ENCODE results near the gene ATP8A2.
"Not testable (repeated sequence)": the region's sequence is repeated elsewhere in the genome, so short reads cannot be mapped to it uniquely, and the experiment has no call there.

ATP8A2 gene
- 3.8 reads per million, percentile 14 among the genes with 10 or more reads in this experiment for total RNA-seq

DNA sequence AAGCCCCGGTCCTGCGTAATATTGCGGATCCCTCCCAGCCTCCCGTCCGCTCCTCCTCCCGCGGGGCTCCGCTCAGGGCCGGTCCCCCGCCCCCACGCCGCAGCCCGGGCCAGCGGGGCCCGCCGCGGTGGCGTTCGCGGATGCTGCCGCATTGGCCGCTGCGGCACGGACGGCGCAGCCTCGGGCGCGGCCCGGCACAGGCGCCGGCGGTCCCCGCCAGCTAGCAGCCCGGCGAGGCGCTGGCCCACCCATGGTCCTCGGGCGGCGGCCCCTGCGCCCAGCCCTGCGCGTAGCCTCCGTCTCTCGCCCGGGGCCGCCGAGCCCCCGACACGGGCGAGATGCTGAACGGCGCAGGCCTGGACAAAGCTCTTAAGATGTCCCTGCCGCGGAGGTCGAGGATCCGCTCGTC lies at the start of gene ATP8A2:
Gene ATP8A2 (plus strand): TSS at position 100 of the 409 bp plus-strand sequence. CDS start 239 bp downstream, at position 339.
- DNase-seq: no peak

DNA sequence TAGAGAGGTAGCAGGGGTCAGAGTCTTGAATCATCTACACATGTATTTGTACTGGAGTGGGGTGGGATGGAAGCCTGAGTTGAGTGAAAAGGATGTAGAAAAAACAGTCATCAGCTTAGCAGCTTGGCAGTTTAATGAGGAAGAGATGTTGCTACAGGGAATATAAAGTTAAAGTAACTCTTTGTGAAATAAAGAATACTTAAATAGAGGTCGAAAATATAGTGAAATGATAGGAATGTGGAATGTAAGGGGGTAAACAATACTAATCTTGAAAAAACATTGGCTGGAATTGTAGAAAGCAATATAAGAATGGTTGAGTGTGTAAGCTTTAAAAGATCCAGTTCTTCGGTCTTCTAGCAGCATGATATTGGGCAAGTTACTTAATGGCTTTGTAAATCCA lies 47.7 kb upstream of the ATP8A2 start:
- DNase-seq: no peak

DNA sequence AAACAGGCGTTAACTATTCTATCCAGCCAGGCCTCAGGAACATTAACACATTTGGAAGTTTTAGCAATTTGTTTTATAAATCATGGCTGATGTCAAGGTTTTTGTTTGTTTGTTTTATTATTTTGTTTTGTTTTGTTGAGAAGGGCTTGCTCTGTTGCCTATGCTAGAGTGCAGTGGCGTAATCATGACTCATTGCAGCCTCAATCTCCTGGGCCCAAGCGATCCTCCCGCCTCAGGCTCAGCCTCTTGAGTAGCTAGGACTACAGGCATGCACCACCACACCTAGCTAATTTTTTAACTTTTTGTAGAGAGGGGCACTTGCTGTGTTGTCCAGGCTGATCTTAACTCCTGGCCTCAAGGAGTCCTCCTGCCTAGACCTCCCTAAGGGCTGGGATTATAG lies 42.1 kb upstream of the ATP8A2 start:
- DNase-seq: no peak

DNA sequence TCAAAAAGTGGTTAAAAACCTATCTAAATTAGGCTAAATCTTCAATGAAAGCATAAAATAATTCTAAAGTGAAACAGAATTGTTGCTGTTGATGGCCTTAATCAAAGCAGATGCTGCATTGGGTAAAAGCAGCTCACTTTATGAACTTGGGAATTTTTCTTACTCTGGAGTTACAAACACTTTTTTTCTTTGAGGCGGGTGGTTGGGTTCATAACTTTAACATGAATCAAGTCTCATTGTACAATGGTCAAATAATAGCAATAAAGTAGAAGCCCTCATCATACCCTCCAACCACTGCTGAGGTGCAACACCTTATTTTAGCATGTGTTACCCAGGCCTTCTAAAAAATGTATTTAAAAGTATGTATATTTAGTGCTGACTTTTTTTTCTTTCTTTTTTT lies 41.2 kb upstream of the ATP8A2 start:
- DNase-seq: no peak

DNA sequence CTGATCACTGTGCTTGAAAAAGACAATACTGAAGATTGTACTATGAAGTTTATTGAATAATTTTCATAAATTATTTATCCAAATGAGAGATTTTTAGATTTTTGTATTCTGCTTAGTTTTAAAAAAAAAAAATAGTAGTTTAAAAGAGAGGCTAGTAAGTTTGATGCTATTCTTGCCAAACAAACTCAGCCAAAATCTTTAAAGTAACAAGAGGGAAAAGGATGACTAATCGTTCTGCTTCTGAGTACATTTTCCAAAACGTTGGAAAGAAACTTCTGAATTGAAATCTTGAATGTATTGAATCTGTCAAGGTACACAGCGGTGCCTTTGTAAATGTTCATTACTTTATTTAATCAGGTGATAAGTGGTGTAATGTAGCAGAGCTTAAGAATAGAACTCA lies 35.9 kb upstream of the ATP8A2 start:
- no peak for DNase-seq

DNA sequence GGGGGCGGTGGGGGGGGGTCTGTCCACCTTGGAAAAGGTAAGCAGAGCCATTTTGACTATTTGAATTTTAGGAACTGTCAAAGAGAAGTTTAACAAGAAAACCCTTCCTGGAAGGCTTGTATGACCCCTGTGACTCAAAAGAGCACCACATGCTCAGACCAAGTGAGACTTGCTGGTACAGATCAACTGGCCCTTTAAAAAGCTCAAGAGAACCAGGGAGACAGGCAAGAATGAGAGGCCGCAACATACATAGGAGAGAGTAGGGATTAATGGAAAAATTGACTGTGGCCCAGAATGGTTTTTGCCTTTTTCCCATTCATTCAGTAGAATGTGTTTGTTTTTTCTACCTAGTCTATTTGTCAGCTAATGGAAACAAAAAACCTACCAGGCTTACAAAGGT lies 26.2 kb upstream of the ATP8A2 start:
- DNase-seq: no peak

DNA sequence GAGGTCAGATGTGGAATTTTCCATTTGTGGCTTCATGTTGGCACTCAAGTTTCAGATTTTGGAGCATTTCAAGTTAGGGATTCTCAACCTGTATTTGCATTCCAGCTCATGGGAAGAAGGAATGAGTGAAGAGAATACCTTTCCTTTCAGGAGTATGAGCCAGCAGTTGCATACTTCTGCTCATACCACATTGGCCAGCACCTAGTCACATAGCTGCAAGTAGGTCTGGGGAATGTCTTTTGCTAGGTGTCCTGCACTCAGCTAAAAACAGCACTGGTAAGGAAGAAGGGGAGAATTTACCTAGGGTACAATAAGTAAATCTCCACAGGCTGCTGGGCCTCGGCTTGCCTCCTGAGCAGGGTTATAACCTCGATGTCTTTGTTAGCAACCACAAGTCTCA lies 24.6 kb upstream of the ATP8A2 start:
- no peak for DNase-seq

DNA sequence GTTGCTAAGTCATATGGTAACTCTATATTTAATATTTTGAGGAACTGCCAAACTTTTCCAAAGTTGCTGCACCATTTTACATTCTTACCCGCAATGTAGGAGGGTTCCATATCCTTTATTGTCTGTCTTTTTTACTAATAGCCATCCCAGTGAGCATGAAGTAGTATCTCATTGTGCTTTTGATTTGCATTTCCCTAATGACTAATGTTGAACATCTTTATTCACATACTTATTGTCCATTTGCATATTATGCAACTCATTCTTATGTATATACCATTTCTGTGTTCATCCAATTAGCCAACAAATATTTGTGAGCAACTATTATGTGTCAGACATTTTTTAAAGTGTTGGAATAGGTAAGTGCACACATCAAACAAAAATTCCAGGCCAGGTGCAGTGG lies 20.4 kb upstream of the ATP8A2 start:
- no peak for DNase-seq

DNA sequence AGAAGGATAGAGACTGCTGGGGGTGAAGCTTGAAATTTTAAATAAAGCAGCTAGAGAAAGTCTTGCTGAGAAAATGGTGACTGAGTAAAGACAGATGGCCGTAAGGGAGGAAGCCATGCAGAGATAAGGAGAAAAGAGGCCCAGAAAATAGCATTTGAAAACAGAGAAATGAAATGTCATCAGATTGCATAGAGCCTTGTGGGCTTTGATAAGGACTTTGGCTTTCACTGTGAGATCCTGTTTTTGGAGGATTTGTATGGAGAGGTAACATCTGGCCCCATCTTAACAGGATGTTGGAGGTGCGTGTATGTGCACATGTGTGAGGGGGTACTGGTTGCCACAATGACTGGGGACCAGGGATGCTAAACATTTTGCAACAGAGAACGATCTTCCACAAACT lies 19.5 kb upstream of the ATP8A2 start:
- DNase-seq: no peak

DNA sequence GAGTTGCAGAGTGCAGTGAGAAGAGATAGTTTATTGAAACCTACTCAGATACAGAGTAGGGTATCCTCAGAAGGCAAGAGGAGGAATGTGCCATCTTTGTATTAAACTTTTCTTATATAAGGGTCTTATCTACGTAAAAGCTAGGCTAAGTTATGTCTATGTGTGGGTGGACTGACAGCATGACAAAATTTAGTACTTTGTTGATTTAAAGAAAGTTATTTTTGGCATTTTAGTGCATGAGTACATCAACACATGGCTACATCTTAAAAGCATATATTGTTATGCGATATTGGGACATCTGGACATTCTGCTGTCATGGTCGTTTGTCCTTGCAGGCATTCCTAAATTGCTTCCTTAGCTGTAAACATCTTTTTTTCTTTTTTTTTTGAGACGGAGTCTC lies 19.0 kb upstream of the ATP8A2 start:
- no peak for DNase-seq

DNA sequence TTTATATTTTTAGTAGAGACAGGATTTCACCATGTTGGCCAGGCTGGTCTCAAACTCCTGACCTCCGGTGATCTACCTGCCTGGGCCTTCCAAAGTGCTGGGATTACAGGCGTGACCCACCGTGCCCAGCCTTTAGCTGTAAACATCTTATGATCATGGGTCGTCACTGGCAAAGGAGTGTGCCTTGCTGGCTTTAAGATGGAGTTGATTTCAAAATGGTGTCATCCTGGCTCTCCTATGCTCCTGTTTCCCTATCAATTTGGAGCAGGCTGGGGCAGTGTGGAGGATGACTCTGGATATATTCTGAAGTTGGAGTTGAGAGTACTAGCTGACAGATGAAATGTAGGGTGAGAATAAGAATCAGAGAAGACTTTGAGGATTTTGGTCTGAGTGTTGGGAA lies 18.4 kb upstream of the ATP8A2 start:
- DNase-seq: no peak

DNA sequence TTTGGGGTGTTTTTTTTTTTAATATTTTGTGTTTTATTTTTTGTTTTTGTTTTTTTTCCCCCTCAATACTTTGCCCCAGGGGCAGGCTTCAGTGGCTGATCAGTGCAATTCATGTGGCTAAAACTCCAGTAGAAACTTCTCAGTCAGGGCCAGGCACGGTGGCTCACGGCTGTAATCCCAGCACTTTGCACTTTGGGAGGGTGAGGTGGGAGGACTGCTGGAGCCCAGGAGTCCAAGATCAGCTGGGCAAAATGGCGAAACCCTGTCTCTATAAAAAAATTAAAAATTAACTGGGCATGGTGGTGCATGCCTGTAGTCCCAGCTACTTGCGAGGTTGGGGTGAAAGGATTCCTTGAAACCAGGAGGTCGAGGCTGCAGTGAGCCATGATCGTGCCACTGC lies 17.4 kb upstream of the ATP8A2 start:
- DNase-seq: no peak

DNA sequence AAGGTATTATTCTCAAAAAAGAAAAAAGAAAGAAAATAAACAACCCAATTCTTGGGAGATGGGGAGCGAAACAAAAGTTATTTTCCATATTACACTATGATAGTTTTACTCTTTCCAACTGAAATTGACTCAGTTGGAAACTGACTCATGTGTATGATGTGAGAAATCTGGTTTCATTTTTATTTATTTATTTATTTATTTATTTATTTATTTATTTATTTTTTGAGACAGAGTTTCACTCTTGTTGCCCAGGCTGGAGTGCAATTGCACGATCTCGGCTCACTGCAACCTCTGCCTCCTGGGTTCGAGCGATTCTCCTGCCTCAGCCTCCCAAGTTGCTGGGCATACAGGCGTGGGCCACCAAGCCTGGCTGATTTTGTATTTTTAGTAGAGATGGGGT lies 11.3 kb upstream of the ATP8A2 start:
- DNase-seq: not testable (repeated sequence)

DNA sequence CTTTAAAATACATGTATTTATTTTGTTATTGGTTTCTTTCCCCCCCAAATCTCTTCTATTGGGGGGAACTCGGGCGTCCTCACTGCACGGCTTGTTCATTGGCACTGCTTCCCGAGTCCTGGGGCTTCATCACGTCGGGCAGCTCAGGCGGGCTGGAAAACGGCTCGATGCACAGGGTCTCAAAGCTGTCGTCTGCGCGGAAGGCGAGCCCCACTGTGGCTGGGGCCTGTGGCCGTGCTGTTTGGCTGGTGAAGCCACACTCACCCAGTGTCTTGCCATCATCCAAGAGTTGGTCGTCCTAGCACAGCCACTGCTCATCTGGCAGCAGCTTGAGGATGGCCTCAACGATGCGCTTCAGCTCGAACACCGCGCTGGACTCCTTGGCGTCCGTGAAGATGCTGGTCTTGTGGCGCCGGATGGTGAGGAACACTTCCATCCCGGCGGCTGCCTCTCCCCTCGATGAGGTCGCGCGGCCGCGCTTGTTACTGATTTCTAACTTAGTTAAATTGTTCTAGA lies 6.0 kb upstream of the ATP8A2 start:
- DNase-seq: no peak

DNA sequence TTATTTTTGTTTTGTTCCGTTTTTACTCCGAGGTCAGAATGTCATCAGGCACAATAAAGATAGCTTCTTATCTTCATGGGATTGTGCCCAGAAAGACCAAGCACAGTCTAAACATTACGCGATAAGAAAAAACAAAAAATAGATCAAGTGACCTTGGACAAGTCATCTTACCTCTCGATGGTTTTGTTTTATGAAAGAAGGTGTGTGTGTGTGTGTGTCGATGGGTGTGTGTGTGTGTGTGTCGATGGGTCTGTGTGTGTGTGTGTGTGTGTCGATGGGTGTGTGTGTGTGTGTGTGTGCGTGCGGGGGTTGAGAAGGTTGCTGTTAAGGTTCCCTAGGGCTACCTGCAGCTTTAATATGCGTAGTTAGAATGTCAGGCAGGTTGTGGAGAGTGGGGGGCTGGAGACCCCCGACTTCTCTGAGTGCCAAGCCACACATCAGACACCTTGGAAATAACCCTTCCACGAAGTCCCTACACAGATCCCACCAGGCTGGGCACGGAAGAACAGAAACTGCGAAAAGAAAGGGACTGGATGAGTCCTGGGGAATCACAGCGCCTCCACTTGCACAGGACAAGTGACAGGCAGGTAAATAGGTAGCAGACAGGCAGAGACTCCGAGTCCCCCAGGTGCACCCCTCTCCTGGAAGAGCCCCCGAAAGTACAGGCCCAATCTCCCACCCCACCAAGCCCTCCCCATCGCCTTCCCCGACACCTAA lies 458 bp upstream of the ATP8A2 start:
- DNase-seq: no peak

DNA sequence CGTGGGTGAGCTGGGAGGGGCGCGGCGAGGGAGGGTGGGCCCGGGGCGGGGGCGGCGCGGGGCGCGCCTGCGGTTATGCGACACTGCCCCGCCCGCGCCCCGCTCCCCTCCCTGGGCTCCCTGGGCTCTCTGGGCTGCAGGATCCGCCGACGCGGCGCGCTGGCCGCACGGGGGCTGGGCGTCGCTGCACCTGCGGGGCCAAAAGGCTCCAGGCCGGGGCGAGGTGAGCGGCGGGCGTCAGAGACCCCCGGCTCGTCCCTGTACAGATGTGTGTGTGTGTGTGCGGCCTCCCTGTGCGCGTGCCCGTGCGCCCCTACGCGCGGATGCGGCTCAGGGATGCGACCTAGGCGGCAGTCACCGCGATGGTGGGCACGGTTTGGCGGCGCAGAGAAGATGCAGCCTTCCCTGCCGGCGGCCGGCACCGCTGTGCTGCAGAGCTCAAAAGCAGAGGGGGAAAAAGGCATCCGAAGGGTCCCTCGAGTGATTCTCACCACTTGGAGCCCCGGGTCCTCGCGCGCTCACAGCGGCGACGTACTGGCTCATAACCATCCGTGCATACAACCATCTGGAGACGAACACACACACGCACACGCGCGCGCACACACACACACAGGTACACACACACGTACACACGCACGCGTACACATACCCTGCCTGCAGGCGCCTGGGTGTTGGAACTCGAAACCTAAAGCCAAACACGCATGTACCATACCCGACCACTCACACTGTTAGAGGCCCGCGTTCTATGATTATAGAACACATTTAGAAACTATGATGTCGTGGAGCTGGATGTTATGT lies 709 bp downstream of the ATP8A2 start:
- DNase-seq: no peak

DNA sequence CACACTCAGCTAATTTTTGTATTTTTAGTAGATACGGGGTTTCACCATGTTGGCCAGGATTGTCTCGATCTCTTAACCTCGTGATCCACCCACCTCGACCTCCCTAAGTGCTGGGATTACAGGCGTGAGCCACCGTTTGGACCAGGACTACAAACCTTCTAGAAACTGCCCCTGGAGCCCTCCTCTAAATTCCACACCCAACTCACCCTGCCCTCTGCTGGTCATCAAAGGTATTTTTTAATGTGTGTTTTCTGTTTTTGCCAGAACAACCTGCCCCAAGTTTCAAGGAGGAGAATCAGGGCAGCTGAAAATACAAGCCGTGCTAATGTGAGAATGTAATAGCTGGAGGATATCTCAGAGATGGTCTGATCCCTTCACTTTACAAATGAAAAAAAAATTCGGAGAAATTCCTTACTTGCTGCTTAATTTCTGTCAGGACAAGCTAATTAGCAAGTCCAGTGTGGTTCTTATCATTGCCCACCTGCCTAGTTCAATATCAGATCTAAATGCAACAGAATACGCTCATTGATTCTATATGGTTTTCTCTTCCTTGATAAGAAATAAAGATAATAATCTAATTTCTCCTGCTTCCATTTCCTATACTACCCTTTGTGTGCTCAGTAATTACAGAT lies 4.1 kb downstream of the ATP8A2 start:
- DNase-seq: peak; percentile 14

DNA sequence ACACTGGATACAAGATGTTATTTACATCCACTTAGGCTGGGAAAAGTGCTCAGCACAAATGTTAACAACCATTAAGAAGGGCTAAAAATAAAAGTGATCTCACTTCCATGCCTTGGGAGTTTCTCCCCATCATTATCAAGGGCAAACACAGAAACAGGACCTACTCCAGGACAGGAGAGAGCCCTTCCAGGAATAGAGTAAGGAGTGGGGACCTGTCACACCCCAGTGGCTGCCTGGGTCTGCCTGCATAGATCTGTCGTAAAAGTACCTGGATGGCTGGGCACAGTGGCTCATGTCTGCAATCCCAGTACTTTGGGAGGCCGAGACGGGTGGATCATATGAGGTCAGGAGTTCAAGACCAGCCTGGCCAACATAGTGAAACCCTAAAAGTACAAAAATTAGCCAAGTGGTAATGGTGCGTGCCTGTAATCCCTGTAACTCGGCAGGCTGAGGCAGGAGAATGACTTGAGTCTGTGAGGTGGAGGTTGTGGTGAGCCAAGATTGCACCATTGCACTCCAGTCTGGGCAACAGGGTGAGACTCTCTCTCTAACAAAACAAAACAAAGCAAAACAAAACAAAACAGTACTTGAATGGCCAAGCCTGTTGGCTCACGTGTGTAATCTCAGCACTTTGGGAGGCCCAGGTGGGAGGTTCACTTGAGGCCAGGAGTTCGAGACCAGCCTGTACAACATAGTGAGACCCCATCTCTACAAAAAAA lies 5.6 kb downstream of the ATP8A2 start:
- DNase-seq: no peak

DNA sequence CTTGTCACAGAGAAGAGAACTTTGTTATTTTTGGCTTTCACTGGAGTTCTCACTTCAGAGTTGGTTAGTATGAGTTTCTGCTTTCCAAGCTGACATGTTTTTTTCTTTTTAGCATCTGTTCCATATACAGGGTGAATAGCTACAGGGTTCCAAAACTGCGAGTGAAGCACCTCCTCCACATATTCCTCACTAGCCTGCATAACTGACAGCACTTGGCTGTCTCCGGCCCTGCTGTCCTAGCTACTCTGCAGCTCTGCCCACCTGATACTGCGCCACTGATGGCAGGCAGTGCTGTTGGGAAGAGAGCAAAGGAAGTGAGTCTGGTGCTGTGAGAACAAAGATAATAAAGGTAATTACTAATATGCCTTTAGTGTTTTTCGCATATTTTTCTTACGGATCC lies 6.8 kb downstream of the ATP8A2 start:
- no peak for DNase-seq

DNA sequence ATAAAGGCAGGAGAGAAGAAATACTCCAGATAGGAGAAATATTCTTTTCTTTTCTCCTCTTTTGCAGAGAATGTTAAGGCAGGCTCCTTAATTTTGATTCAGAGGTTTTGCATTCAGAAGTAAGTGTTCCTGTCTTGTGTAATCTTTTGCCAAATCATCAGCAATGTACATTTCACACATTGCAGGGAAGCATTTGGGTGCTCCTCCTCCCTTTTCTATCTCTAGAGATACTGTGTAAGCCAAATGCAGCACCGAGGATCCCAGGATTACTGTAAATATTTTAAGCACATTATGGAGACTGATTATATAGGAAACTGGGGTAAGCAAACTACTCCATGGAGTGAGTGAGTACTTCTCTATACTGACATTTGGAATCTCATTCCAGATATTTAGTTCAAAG lies 7.2 kb downstream of the ATP8A2 start:
- no peak for DNase-seq

DNA sequence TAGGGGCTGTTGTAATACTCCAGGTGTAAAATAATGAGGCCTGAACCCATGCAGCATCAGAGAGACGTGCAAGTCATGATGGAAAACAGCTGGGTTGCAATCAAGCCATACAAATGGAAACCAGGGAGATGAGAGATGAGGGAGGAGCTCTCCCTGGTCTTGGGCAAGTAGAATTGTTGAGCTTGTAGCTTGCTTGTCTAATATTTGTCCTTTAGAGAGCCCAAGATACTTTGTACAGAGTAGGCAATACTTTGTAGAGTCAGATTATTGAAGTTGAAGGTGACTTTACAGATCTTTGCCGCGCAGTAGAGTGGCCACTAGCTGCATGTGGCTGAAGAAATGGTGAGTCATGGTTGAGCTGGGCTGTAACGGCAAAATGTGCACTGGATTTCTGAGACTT lies 8.3 kb downstream of the ATP8A2 start:
- DNase-seq: no peak

DNA sequence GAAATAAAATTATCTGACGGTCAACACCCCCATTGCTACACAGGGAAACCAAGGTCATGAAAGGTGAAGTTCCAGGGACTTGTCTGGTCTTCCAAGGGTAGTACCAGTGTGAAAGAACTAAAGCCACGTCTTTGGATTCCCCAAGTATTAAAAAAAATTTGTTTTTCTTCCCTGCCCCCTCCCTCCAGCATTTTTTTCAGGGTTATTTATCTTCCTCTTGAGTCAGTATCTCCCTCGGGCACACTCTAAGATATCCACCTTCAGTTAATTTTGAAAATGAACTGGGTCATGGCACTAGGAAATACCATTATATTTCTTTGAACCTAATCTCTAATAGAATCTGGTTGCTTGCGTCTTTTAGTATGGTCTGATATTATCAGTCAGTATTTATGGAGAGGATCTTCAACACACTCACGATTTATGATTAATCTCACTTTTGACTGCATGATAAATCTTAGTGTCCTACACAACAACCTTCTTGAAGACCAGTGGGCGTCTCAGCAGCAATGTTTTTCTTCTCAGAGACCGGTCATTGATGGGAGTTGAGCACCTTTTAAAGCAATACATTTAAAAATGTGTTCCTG lies 9.1 kb downstream of the ATP8A2 start:
- DNase-seq: no peak
